ENCODE measurements around the gene PLA2G4D. TPM values are rescaled to one million over a fixed set of nuclear protein-coding genes. Genes with fewer than 3 reads are reported as not detected.

Gene PLA2G4D
- total RNA-seq, 1 experiment from 2014 or later = not detected

DNA sequence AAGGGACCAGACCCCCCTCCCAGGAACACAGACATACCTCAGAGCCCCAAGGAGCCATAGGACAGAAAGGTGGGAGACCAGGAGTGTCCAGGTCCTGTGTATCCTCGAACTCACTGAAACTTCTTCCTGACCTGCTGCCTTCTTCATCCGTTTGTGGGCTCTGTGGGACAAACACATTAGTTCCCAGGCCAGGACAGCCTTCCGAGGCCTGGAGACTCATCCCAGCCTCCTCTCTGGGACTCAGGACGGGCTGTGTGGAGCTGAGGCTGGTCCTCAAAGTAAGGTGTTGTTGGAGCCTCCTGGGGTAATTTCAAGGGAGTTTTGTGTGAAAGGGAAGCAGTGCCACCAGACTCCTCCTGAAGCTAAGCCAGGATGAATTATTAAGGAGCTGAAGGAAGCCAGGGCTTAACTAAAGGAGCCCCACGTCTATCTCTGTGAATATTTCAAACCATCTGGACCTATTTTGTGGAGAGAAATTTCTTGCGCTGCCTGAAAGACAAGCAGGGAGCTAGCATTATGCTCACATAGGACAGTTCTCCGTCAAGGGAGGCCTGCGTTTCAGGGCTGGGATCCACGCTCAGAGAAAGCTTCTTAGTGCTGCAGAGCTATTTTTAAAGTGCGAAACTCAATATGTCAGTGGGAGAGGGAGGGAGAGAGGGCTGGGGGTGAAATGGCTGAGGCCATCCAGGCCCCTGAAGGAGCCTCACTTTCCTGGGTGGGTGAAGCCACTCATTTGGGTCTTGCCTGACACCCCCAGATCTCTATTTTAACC is 43.7 kb downstream of the PLA2G4D start:
- DNase-seq (ENCODE audit: low read depth, low spot score) = no peak
- in situ Hi-C loops (cut with HindIII; ENCODE audit: low pct_unique_long_range_greater_than_20kb, low sequenced_read_pairs) = no loop called here

DNA sequence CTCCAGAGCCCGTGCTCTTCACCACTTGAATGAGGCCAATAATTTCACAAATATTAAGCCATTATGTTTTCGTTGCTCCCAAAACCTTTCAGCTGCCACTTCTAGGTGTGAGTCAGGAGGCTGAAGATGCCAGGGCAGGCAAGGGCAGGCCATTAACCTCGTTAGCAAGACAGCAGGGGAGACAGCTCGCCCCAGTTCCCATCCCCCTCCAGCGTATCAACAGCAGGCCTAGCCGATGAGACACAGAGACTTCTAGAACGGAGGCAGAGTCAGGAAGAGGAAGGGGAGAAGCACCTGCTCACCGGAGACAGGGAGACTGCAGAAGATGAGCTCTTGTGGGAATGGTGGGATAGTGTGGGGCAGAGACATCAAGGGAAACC is 45.6 kb downstream of the PLA2G4D start:
- no peak for DNase-seq (ENCODE audit: low read depth, low spot score)
- in situ Hi-C loops (cut with HindIII; ENCODE audit: low pct_unique_long_range_greater_than_20kb, low sequenced_read_pairs) = no loop called here

DNA sequence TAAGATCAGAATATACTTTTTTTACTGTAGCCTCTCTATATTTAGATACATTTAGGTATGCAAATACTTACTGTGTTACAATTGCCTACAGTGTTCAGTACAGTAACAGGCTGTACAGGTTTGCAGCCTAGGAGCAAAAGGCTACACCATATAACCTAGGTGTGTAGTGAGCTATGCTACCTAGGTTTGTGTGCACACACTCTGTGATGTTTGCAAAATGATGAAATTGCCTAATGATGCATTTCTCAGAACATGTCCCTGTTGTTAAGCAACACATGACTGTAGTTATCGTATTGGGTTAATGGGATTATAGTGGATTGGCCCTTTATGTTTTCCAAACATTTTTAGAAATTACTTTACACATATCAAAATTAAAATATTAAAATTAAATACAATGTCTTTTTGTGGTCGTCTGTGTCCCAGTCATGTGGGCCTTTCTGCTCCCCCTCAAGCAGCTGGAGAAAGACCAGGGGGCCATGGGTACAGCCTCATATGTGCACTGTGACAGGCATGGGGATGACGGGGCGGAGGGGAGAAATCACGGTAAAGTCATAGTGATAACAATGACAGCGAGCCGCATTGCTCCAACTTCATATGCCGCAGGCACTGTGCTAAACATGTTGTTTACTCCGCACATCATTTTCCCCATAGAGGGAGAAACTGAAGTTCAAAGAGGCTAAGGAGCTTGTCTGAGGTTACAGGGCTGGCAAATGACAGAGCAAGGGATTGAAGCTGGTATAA is 46.1 kb downstream of the PLA2G4D start:
- DNase-seq (ENCODE audit: low read depth, low spot score) = no peak
- in situ Hi-C loops (cut with HindIII; ENCODE audit: low pct_unique_long_range_greater_than_20kb, low sequenced_read_pairs) = no loop called here

DNA sequence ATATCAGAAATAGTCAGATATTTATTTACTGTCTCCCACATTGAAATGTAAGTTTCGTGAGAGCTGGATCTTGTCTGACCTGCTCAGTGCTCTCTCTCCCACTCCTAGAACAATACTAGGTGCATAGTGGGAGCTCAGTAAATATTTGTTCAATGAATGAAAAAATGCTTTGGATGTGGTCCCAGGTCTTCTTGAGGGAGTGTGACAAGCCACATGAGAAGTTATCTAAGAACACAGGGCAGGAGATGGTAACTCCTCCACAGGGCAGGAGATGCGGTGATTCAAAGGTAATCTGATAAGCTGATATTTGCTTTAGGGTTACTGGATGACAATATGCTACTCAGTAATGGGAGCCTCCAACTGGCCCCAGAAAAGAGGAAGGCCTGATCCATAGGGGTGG is 47.8 kb downstream of the PLA2G4D start:
- in situ Hi-C loops (cut with HindIII; ENCODE audit: low pct_unique_long_range_greater_than_20kb, low sequenced_read_pairs) = no loop called here
- no peak for DNase-seq (ENCODE audit: low read depth, low spot score)

DNA sequence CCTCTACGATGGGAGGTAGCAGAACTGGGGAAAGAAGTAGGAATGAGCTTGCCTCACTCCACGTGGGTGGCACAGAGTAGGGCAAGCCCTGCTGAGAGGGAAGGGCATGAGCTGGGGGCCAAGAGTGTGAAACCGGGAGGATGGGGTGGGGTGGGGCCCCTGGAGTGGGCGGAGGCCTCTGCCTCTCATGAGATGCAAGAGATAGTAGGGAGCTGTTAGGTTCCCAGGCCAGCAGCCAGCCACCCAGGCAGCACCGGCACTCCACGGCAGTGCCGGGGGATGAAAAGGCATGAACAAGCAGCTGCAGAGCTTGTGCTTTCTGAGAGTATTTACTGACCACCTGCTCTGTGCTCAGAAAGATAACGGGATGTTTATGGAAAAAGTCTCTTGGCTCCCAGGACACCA is 49.1 kb downstream of the PLA2G4D start:
- in situ Hi-C loops (cut with HindIII; ENCODE audit: low pct_unique_long_range_greater_than_20kb, low sequenced_read_pairs) = no loop called here
- no peak for DNase-seq (ENCODE audit: low read depth, low spot score)

DNA sequence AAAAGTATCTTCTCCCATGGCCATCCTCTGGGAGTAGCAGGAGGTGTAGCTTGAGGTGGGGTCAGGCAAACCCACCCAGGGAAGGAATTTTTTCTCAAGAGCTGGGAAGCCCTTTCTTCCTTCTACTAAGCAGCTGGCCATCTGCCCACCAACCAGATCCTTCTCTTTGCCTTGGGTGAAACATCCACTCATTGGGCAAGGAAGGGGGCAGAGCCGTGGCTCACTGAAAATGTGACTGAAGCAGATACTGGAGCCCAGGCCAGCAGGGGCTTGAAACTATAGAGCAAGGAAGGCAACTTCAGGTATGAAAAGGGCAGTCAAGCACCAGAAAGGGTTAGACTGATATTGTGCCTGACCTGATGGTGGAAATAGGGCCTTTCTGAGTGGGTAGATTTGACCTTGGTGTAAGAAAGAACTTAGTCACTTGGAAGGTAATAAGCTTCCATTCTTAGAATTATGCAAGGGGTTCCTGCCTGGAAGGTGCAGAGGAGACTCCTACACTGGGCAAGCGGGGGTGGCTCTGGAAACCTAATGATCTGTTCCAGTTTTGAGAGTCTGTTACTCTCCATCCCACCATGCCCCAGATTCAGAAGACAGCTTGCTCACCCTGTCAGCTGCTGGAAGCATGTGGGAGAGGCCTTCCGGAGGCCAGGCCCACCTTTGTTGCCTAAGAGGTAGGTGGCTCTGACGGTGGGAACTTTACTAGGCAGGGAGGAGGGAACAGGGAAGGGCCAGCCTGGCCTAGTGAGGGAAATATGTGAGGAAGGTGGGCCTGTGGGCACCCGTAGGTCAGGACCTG is 51.6 kb downstream of the PLA2G4D start:
- in situ Hi-C loops (cut with HindIII; ENCODE audit: low pct_unique_long_range_greater_than_20kb, low sequenced_read_pairs) = loop anchor here (5.0 kb wide), 1 partner anchor 46 kb away; no protein-coding TSS in a partner anchor
- DNase-seq (ENCODE audit: low read depth, low spot score) = no peak

DNA sequence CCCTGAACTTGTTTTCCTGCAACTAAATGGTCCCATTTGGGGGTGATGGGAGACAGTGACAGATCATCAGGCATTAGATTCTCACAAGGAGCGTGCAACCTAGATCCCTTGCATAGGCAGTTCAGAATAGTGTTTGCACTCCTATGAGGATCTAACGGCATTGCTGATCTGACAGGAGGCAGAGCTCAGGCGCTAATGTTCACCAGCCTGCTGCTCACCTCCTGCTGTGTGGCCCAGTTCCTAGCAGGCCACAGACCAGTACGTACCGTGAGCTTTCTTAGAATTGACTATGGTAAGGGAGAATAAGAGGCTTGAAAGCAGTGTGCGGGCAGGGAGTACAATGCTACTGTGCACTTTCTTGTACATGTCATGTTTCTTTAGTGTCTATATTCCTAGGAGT is 56.0 kb downstream of the PLA2G4D start:
- in situ Hi-C loops (cut with HindIII; ENCODE audit: low pct_unique_long_range_greater_than_20kb, low sequenced_read_pairs) = no loop called here
- no peak for DNase-seq (ENCODE audit: low read depth, low spot score)

DNA sequence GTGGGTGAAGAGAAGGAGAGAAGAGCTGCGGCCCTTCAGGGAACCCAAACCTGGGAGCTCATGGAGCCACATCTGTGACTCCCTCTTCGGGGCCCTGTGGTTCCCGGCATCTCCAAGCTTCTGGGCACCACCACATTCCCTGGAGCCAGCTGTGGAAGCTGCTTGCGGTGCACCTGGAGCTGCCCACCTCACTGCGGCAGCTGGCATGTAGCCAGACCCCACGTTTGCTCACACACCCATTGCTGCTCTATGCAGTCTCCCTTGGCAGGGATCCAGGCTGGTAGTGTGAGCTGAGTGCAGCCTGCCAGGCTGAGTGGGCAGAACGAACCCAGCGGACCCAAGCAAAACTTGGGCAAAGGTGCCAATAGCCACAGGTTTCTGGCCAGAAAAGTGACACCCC is 56.7 kb downstream of the PLA2G4D start:
- DNase-seq (ENCODE audit: low read depth, low spot score) = no peak
- in situ Hi-C loops (cut with HindIII; ENCODE audit: low pct_unique_long_range_greater_than_20kb, low sequenced_read_pairs) = no loop called here

DNA sequence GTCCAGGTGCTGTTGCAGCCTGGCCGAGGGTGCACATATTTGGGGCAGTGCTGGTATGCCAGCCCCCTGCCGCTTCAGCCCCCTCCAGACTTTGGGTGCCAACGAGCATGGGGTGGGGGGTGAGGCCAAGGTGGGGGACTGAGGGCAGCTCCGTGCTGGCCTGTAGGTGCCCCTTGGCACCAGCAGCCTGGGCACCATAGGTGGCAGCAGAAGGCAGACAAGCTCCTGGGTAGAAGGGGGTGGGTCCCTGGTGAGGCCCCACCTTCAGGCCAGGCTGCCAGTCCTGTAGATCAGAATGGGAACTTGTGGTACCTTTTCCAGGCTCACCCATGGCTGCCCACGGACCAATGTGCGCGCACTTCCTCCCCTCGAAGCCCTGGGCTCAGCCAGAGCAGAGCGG is 57.4 kb downstream of the PLA2G4D start:
- no peak for DNase-seq (ENCODE audit: low read depth, low spot score)
- in situ Hi-C loops (cut with HindIII; ENCODE audit: low pct_unique_long_range_greater_than_20kb, low sequenced_read_pairs) = no loop called here

DNA sequence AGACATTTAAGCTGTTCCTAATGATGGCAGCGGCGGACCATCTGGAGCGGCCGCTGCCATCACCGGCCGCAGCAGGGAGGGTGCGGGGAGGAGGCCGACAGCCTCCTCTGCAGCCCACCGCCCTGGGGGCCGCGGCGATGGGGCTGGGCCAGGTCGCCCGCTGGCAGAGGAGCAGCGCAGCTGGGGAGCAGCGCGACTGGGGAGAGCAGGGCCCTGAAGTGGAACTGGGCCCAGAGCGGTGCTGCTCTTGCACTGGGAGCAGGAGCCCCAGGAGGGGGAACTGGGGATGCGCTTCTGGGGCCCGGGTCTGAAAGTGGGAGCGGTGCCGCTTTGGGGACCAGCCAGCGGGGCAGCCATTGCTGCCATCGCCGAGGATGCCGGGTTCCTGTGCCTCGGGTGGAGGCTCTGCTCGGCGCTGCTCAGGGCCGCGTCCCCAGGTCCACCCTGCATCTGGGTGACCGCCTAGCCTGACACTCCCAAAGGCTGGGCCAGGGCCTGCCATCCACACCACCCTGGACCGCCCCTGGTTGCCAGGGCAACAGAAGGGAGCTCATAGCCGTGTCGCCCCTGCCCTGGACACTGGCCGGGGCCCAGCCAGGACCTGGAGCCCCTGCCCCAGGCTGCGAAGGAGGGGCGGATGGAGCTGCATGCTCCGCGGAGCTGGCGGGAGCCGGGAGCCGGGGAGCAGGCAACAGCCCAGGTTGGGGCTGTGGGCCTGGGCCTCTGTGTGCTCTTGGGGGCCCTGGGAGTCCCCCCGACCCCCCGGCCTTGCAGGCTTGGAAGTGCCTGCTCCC is 58.1 kb downstream of the PLA2G4D start:
- no peak for DNase-seq (ENCODE audit: low read depth, low spot score)
- in situ Hi-C loops (cut with HindIII; ENCODE audit: low pct_unique_long_range_greater_than_20kb, low sequenced_read_pairs) = no loop called here

DNA sequence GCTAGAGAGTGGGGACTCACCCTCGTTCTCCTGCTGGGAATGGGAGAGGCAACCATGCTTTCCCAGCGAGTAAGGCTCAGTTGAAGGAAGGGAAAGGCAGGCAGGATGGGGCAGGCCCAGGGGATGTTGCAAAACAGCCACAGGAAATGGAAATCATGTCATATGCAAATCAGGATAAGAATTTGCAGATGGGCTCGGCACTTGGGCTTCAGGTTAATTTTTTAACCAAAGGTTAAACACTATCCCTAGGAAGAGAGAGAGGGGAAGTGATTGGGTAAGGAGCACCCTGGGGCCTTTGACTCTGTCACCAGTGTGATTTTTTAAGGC is 59.0 kb downstream of the PLA2G4D start:
- in situ Hi-C loops (cut with HindIII; ENCODE audit: low pct_unique_long_range_greater_than_20kb, low sequenced_read_pairs) = no loop called here
- no peak for DNase-seq (ENCODE audit: low read depth, low spot score)

DNA sequence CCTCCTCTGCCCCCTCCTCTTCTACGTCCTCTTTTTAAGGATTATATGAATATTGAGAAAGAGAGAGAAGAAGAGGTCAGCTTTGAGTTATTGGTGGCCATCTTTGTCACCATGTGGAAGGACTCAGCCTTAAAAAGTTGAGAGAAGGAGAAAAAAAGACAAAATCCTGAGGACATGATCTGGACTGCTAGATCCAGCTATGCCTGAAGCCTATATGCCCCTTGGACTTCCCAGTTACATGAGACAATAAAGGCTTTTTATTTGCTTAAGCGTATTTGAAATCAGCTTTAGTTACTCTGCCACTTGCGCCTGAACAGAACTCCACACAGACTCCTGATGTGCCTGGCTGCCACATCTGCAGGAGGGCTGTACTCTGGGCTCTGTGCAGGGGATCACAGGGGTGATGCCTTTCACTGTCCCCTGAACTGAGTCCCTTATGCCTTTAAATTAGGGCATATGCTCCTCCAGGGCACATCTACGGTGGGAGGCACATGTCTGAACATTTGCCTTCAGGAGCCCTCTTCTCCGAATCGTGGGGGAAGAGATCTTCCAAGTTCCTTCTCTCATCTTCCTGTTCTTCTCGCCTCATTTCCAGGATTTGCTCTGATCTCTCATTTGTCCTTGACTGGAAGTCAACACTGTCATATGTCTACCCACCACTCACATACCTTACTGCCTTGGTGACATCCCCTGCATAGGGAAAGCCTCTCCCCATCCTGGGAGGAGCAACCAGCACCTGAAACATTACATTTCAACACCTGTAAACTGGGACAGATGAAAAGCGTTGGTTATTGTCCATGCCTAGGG is 59.5 kb downstream of the PLA2G4D start:
- in situ Hi-C loops (cut with HindIII; ENCODE audit: low pct_unique_long_range_greater_than_20kb, low sequenced_read_pairs) = no loop called here
- no peak for DNase-seq (ENCODE audit: low read depth, low spot score)

DNA sequence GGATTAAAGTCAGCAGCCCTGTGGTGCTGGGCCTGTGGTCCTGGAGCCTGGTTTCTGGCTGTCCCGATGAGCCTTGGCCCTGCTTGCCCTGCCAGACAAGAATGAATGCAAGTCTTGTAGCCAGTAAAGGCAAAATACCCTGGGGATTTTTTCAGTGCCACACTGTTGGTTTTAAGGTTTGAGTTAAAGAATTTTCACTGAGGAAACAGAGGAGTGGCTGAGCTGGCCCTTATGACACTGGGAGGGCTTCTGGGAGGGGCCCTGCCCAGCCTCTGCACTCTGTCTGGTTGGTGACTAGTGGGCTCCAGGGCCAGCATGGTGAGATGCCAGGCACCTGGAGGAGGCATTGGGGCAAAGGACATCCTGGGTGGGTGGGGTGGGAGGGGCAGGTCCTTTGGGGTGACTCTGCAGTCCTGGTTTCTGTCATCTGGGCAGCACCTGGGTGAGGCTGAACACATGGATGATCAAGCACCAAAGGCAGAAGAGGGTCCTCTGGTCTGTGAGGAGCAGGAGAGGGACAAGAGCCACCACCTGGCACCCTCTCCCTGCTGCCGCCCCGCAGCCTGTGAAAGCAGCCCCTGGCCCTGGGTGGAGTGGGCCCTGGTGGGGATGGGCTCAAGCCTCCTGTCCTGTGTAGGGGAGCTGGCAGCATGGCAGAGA is 61.0 kb downstream of the PLA2G4D start:
- in situ Hi-C loops (cut with HindIII; ENCODE audit: low pct_unique_long_range_greater_than_20kb, low sequenced_read_pairs) = no loop called here
- no peak for DNase-seq (ENCODE audit: low read depth, low spot score)

DNA sequence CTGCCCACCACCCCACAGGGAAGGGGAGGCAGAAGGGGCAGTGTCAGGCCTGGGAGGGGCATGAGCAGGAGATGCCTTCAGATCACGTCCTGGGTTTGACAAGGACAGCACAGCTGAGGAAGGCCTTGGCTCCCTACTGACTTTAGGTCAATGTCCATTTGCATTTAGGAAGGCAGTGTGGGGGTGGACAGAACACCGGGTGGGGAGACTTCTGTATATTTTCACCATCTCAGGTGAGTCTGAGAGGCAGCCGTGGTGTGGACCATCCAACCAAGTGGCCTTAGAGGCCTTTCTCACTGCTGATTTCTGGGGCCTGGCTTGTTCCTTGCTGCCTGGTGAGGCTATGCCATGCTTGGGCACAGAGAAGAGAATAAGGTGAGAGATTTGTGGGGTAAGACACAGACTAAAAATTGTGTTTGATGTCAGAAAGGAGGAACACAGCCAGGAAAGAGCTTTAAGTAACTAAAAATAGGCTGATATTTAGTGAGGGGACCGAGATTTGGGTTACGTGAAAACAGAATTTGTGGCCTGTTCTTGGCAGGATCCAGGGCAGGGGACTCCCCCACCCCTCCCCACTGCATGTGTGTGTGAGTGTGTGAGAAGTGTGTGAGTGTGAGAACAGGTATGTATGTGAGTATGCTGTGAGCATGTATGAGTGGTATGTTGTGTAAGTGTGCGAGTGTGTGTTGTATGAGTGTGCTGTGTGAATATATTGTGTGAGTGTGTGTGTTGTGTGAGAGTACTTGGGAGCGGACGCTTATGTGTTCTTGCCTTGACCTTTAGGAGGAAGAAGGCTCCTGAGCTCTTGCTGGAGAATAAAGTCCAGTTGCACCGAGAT is 61.8 kb downstream of the PLA2G4D start:
- DNase-seq (ENCODE audit: low read depth, low spot score) = no peak
- in situ Hi-C loops (cut with HindIII; ENCODE audit: low pct_unique_long_range_greater_than_20kb, low sequenced_read_pairs) = no loop called here

DNA sequence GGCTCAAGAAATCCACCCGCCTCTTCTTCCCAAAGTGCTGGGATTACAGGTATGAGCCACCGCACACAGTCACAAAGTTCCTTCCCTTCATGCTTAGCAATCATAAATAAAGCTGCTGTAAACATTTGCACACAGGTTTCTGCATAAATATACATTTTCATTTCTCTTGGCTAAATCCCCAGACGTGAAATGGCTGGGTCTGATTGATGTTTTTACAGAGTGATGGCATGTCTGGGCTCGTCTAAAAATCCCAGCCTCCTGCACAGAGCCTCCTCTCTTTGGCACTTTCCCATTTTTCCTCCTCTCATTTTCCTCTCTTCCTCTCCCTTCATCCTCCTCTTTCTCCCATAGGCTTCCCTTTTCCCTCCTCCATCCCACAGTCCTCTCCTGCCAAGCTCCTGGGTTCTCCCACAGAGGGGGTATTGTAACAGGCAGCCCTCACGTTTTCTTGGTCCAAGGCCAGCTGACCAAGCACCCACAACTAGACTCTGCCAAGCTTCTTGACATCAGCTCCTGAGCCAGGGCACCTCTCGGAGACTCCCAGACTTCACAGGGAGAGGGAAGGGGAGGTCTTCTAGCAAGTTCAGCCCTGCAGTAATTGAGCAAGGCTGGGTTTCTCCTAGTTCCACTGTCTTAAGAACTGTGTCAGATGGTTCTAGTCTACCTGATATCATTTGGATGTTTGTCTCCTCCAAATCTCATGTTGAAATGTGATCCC is 63.0 kb downstream of the PLA2G4D start:
- in situ Hi-C loops (cut with HindIII; ENCODE audit: low pct_unique_long_range_greater_than_20kb, low sequenced_read_pairs) = no loop called here
- DNase-seq (ENCODE audit: low read depth, low spot score) = no peak
